Small intestine (tissue), 7 donors: ENCODE results near the gene NF1. TPM values are rescaled to one million over a fixed set of nuclear protein-coding genes. Genes with fewer than 3 reads are reported as not detected.
"Not testable (repeated sequence)": the region's sequence is repeated elsewhere in the genome, so short reads cannot be mapped to it uniquely, and the experiment has no call there.

ENCODE experiments used
- DNase-seq, 2 donors: peaks; one replicate each; pipeline versions ENCODE4 v3.0.0 to v3.0.0-alpha.2; 2013
- FAIRE-seq: peaks from 2 replicates; lab custom pipeline; 2012; peaks lifted over from hg19 to GRCh38; lab: Jason Lieb, UNC
- H3K27ac ChIP-seq, 3 donors: one replicate each; pipeline ENCODE4 v1.5.1; 2013; ENCODE audit warnings: low read length in 2 of 3, mild to moderate bottlenecking in 2 of 3, control low read depth in 1 of 3, inconsistent platforms in 1 of 3, low read depth in 1 of 3, moderate library complexity in 1 of 3
- H3K27me3 ChIP-seq, 3 donors: one replicate each; pipeline ENCODE4 v1.6.1; 2013; ENCODE audit warnings: low read length in 3 of 3, inconsistent platforms in 1 of 3; ENCODE audit not compliant: control insufficient read depth in 3 of 3, insufficient read depth in 3 of 3
- H3K36me3 ChIP-seq, 3 donors: one replicate each; pipeline ENCODE4 v1.6.1; 2013; ENCODE audit warnings: low read length in 3 of 3, inconsistent platforms in 1 of 3, low read depth in 1 of 3, mild to moderate bottlenecking in 1 of 3, moderate library complexity in 1 of 3; ENCODE audit not compliant: control insufficient read depth in 3 of 3, insufficient read depth in 2 of 3
- H3K4me1 ChIP-seq, 3 donors: one replicate each; pipeline ENCODE4 v1.6.1; 2013; ENCODE audit warnings: low read length in 2 of 3, inconsistent platforms in 1 of 3, low read depth in 1 of 3, mild to moderate bottlenecking in 1 of 3, moderate library complexity in 1 of 3; ENCODE audit not compliant: control insufficient read depth in 3 of 3, insufficient read depth in 2 of 3
- H3K4me3 ChIP-seq, 3 donors: one replicate each; pipeline ENCODE4 v1.5.1; 2013; ENCODE audit warnings: low read length in 3 of 3, control low read depth in 1 of 3, inconsistent platforms in 1 of 3, low read depth in 1 of 3, mild to moderate bottlenecking in 1 of 3, moderate library complexity in 1 of 3
- H3K9me3 ChIP-seq, 2 donors: one replicate each; pipeline ENCODE4 v1.6.1; 2013; ENCODE audit warnings: low read depth in 1 of 2, low read length in 1 of 2; ENCODE audit not compliant: control insufficient read depth in 2 of 2, insufficient read depth in 1 of 2
- WGBS, 3 donors: extraction: QIAGEN DNeasy Blood & Tissue Kit; methylation state at CpG; one replicate each; pipeline ENCODE4 v1.1.7; 2013; 5-methylcytosine and 5-hydroxymethylcytosine counted together
- polyA plus RNA-seq, 4 donors: library from polyadenylated mRNA; stranded (reverse) in 3 of 4; unstranded in 1 of 4; fragments of 200-250 nt in 3 of 4; fragments of 120-200 nt in 1 of 4; gene quantifications; one replicate each; pipeline versions ENCODE4 v1.2.1 to v1.2.3, GENCODE V29; 2013
- donor health status: healthy with polysubstance abuse.
- donor health status: control.
- donor health status: control.
- donor health status: Bipolar disorder and iron deficiency.
- donor health status: healthy.

The NF1 gene
- polyA plus RNA-seq, 4 donors, result 7.7 to 27.3 (median 9.5) TPM

DNA sequence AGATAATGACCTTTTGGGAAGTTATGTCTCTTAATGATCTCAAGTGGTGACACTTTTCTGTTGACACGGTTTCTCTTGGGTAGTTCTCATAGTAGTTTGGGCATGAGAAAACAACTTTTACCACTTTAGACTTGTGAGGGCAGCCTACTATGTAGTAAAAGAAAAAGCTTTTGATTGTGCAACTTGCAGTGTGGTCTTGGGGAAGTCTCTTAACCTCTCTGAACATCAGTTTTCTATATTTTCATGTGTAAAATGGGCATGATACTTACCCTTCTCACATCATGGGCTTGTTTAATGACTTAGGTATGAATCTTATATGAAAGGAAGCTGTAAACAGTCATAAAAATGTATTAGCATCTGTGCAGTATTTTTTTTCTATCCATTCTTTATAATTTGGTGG, 11.2 kb downstream of the NF1 start:
- peaks cover 0 to 11% (median 0%) of the 10 kb centered on the region in 3 donors for H3K36me3 ChIP-seq
- no peak for DNase-seq
- H3K9me3 ChIP-seq, result no peaks in the 10 kb centered on the region
- 83 to 100% (median 95%) methylated on average over 1 of the region's 1 CpG for WGBS, 3 donors
- no peak overlapping the region for H3K4me3 ChIP-seq
- no peaks in the 10 kb centered on the region for H3K27me3 ChIP-seq
- FAIRE-seq, result no peak
- H3K27ac ChIP-seq, result no peak overlapping the region
- no peaks in the 10 kb centered on the region for H3K4me1 ChIP-seq

DNA sequence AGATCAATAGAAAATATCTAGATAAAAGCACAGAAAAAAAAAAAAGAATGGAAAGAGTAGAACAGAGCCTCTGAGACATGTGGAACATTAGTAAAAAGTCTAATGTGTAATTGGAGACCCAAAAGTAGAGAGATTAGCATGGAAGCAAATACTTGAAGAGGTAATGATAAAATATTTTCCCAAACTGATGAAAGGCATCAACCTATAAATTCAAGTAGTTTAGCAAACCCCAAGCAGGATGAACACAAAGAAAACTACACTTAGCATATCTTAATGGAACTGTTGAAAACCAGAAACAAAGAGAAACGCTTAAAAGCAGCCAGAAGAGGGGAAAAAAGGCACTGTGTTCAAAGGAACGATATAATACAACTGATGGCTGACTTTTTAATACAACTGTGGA, 16.4 kb downstream of the NF1 start:
- Histone ChIP-seq H3K27ac (no peak overlapping the region), H3K27me3 (no peaks in the 10 kb centered on the region), H3K9me3 (no peaks in the 10 kb centered on the region), H3K36me3 (peaks cover 0 to 18% (median 0%) of the 10 kb centered on the region in 3 donors), H3K4me3 (no peak overlapping the region), H3K4me1 (no peaks in the 10 kb centered on the region)
- DNase-seq, result no peak
- no peak for FAIRE-seq
- 0 to 38% (median 2%) methylated on average over 2 of the region's 2 CpGs for WGBS, 3 donors

DNA sequence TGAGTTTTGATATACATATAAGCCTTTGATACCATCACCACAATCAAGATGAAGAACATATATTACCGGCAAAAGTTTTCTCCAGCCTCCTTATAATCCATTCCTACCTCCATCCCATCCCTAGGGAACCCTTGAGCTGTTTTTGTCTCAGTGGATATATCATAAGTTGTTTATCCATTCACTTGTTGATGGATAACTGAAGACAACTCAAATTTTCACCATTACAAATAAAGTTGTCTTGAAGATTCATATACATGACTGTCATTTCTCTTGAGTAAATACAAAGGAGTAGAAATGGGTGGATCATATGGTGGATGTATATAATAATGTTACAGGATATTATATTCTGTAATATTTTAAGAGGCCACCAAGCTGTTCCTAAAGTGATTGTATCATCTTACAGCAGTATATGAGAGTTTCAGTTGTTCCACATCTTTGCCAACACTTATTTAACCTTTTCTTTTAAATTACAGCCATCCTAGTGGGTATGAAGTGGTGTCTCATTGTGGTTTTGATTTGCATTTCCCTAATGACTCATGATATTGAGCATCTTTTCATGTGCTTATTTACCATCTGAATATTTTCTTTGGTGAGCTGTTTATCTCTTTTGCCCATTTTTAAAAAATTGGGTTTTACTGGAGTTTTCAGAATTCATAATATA, 17.4 kb downstream of the NF1 start:
- no peak overlapping the region for H3K4me3 ChIP-seq
- H3K27me3 ChIP-seq, result no peaks in the 10 kb centered on the region
- peaks cover 0 to 18% (median 0%) of the 10 kb centered on the region in 3 donors for H3K36me3 ChIP-seq
- no peaks in the 10 kb centered on the region for H3K9me3 ChIP-seq
- no peaks in the 10 kb centered on the region for H3K4me1 ChIP-seq
- no peak overlapping the region for H3K27ac ChIP-seq
- no peak for FAIRE-seq
- 94 to 100% (median 97%) methylated on average over 1 of the region's 1 CpG for WGBS, 3 donors
- no peak for DNase-seq

- not testable (repeated sequence) for H3K27ac ChIP-seq, FAIRE-seq, H3K27me3 ChIP-seq, H3K4me3 ChIP-seq, H3K9me3 ChIP-seq, H3K4me1 ChIP-seq, DNase-seq
- peaks cover 0 to 11% (median 0%) of the 10 kb centered on the region in 3 donors for H3K36me3 ChIP-seq
- WGBS, 3 donors, result 71 to 85% (median 80%) methylated on average over 7 of the region's 7 CpGs
These were observed 18.6 kb downstream of the NF1 start for GRCh38 chr17:31113368-31113767.

GRCh38 chr17:31113939-31114338, 19.2 kb downstream of the NF1 start:
- FAIRE-seq, result no peak
- no peak overlapping the region for H3K27ac ChIP-seq
- H3K36me3 ChIP-seq, result peaks cover 0 to 10% (median 0%) of the 10 kb centered on the region in 3 donors
- no peaks in the 10 kb centered on the region for H3K27me3 ChIP-seq
- no peak overlapping the region for H3K4me3 ChIP-seq
- no peak for DNase-seq
- 88 to 96% (median 91%) methylated on average over 4 of the region's 4 CpGs for WGBS, 3 donors
- no peaks in the 10 kb centered on the region for H3K9me3 ChIP-seq
- H3K4me1 ChIP-seq, result no peaks in the 10 kb centered on the region

DNA sequence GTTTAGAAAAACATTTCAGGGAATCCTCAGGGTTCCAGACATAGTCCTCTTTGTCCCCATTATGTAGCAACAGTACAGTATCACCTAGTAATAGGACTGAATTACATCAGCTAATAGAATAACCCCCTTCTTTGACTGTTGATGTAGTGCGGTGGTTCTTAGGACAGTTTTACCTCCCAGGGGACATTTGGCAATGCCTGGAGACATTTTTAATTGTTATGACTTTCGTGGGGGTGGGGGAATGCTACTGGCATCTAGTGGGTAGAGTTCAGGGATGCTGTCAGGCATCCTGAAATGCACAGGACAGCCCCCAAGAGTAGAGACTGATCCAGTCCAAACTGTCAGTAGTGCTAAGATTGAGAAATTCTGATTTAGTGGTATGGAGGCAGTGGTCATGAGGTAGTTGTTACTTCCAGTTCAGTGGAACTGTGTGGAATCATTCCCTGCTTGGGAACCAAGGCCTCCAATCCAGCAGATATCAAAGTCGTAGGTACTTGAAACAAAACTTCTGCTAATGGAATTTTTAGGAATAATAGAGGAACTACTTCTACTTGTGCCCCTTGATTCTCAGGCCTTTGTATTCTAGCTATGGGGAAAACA, 20.3 kb downstream of the NF1 start:
- H3K27ac ChIP-seq, result no peak overlapping the region
- peaks cover 0 to 7% (median 0%) of the 10 kb centered on the region in 3 donors for H3K36me3 ChIP-seq
- DNase-seq (no peak), FAIRE-seq (no peak)
- 87 to 93% (median 89%) methylated on average over 3 of the region's 3 CpGs for WGBS, 3 donors
- no peaks in the 10 kb centered on the region for H3K9me3 ChIP-seq
- no peak overlapping the region for H3K4me3 ChIP-seq
- no peaks in the 10 kb centered on the region for H3K4me1 ChIP-seq
- no peaks in the 10 kb centered on the region for H3K27me3 ChIP-seq

DNA sequence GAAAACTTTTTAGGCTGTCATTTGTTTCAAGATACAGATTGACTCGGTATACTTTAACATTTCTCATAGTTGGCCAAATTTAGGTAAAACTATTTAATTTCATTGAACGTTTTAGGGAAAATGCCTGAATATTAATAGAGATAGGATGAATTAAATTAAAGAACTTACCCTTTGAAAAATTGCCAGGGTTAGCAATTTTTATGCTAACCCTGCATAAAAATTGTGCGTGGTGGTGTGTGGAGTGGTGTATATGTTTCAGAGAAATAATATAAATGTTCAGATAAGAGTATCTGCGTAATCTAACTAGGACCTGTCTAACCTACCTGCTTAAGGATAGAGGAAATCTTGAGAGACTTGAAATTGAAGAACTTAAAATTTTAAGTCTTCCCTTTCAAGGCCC, 21.4 kb downstream of the NF1 start:
- H3K4me3 ChIP-seq, result no peak overlapping the region
- DNase-seq, result no peak
- H3K36me3 ChIP-seq, result peaks cover 0 to 7% (median 0%) of the 10 kb centered on the region in 3 donors
- no peaks in the 10 kb centered on the region for H3K4me1 ChIP-seq
- H3K9me3 ChIP-seq, result no peaks in the 10 kb centered on the region
- FAIRE-seq, result no peak
- WGBS, 3 donors, result 85 to 91% (median 85%) methylated on average over 4 of the region's 4 CpGs
- no peaks in the 10 kb centered on the region for H3K27me3 ChIP-seq
- no peak overlapping the region for H3K27ac ChIP-seq

- WGBS, 3 donors, result 80 to 88% (median 81%) methylated on average over 2 of the region's 2 CpGs
- Histone ChIP-seq H3K4me1 (no peaks in the 10 kb centered on the region), H3K9me3 (no peaks in the 10 kb centered on the region), H3K27me3 (no peaks in the 10 kb centered on the region), H3K36me3 (peaks cover 0 to 4% (median 0%) of the 10 kb centered on the region in 3 donors), H3K4me3 (no peak overlapping the region), H3K27ac (no peak overlapping the region)
- FAIRE-seq (no peak), DNase-seq (no peak)
These were observed 28.0 kb downstream of the NF1 start for GRCh38 chr17:31122746-31123145.
